Measurements from ENCODE around the gene C2orf81. TPM values are rescaled to one million over a fixed set of nuclear protein-coding genes. Genes with fewer than 3 reads are reported as not detected.

The C2orf81 gene
- total RNA-seq, 8 experiments from 2014 or later, result 1.6 to 5.8 (median 2.7) TPM

DNA sequence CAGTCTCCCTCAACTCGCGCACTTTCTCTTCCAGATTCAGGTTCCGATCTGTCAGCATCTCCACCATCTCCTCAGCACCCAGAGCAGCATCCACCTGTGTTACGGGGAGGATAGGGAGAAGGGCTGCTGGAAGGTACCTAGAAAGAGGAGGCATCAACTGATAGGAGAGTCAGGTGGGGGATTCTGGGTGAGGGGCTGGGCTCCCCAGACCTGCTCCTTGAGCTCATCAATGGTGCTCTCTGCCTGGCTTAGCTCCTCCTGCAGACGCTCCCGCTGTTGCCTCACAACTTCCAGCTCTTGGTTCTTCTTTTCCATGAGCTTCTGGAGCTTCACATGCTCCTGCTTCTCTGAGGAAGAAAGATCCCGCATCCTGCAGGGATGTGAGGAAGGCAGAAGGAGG lies 51.4 kb downstream of the C2orf81 start:
- no peak overlapping the region for H3K27ac ChIP-seq
- WGBS, 10 experiments, result 80 to 100% (median 94%) methylated on average over 1 to 6 of the region's 7 CpGs; no CpG with 5 or more reads in 3 of the 10 experiments
- peaks cover 12 to 14% of the 10 kb centered on the region in 2 donors for H3K4me1 ChIP-seq (replicated peaks in 1 of 2)
- no peak for ATAC-seq (replicated peaks in 6 of 8)
- in situ Hi-C loops (cut with MboI; ENCODE audit: low pct_unique_long_range_greater_than_20kb in 2 of 9, low sequenced_read_pairs in 9 of 9, unreplicated experiment in 9 of 9), result no loop called here
- no peak overlapping the region for H3K4me3 ChIP-seq

DNA sequence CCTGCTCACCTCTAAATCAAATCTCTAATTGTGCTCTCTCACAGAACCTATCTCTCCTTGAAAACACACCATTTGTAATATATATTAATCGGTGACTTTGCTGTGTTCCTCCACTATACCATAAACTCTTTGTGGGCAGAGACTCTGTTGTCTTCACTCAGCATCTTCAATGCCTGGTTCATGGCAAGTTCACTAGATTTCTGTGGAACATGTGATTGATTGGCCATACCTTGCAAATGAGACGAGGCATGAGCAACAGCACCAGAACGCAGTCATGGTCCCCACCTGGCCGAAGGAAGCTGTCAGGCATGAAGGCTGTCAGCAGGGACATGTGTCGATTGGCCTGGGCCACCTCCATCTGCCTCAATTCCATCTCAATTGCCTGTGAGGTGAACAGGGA lies 52.9 kb downstream of the C2orf81 start:
- no peak for ATAC-seq (replicated peaks in 6 of 8)
- in situ Hi-C loops (cut with MboI; ENCODE audit: low pct_unique_long_range_greater_than_20kb in 2 of 9, low sequenced_read_pairs in 9 of 9, unreplicated experiment in 9 of 9), result no loop called here
- Histone ChIP-seq H3K4me3 (no peak overlapping the region), H3K27ac (no peak overlapping the region), H3K4me1 (replicated peaks in 1 of 2) (peaks cover 6 to 10% of the 10 kb centered on the region in 2 donors)
- 80 to 100% (median 92%) methylated on average over 1 to 3 of the region's 5 CpGs; no CpG with 5 or more reads in 2 of the 10 experiments for WGBS, 10 experiments

DNA sequence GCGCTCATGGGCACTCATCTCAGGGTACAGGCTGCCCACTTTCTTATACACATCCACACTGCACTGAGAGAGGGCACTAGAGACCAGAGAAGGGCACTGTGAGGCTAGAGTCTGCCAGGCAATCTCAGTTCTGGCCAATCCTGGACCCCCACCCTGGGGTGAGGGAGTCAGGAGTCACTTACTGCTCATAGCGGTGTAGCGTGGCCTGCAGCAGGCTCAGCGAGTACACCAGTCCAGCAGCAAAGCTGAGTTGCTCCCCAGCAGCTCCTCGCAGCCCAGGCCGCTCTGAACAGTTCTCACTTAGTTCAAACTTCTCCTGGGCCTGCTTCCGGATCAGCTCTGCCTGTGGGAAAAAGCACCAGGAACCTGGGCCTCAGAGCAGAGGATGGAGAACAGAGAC lies 53.6 kb downstream of the C2orf81 start:
- in situ Hi-C loops (cut with MboI; ENCODE audit: low pct_unique_long_range_greater_than_20kb in 2 of 9, low sequenced_read_pairs in 9 of 9, unreplicated experiment in 9 of 9), result no loop called here
- Histone ChIP-seq H3K27ac (no peak overlapping the region), H3K4me1 (replicated peaks in 1 of 2) (peaks cover 5% of the 10 kb centered on the region in 2 donors), H3K4me3 (no peak overlapping the region)
- ATAC-seq (replicated peaks in 6 of 8), result no peak
- 94 to 100% (median 100%) methylated on average over 2 to 4 of the region's 7 CpGs; no CpG with 5 or more reads in 5 of the 10 experiments for whole genome bisulfite sequencing, 10 experiments

DNA sequence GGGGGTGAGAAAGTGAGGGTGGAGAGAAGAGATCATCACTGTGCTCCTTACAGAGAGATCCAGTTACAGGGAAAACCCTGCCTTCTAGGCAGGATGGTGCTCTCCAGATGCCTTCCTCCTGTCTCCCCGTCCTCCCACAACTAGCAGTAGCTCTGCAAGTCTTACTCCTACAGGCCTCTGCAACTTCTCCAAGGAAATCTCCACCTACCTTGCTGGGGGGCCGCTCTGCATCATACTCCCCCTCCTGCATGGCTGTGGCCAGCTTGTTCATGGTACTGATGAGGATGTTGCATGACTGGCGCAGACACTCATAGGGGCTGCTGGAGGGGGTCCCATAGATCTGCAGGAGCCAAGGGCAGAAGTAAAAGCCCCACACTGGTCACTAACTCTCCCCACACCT lies 55.4 kb downstream of the C2orf81 start:
- no peak for ATAC-seq (replicated peaks in 6 of 8)
- WGBS, 10 experiments, result 82 to 100% (median 100%) methylated on average over 1 to 2 of the region's 3 CpGs; no CpG with 5 or more reads in 5 of the 10 experiments
- in situ Hi-C loops (cut with MboI; ENCODE audit: low pct_unique_long_range_greater_than_20kb in 2 of 9, low sequenced_read_pairs in 9 of 9, unreplicated experiment in 9 of 9), result no loop called here
- Histone ChIP-seq H3K4me1 (replicated peaks in 1 of 2) (no peaks in the 10 kb centered on the region), H3K27ac (no peak overlapping the region), H3K4me3 (no peak overlapping the region)

DNA sequence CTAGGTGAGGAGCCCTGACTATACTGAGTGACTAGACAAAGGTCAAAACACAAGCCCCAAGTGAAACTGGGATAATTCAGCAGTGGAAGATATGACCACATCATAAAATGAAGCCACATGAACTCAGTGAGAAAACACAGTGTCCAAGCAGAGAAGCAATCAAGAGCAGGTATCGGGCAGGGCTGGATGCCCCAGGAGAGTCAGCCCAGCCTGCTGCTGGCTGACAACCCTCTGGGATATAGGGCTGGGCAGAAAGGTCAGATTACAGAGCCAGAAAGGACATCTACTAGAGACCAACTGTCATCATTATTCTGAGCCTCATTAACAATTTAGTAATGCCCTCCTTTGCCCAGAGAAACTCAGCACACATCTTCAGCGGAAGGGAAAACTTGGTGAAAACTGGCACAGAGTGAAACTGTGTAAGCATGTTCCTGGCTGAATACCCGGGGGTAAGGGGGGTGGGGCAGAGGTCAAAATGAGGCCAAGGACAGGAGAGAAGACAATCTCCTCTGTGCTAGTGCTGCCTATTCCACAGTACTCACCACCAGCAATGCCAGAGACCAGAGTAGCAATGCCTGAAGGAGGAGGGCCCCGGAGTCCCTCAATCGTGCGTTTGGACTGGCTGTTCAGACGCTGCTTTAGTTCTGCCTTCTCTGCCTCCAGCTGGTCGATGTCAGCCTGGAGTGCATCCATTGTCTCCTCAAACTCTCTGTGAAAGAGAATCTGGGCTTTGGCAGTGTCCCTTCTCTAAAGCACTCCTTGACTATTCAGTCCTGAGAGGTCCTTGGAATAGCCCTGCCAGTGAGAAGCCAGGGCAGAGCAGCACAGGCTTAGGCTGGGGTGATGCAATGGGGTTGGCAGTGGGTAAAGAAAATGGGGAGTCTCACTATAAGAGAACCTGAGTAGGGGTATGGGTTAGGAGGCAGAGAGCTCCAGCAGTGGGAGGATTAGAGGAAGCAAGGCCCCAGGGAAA lies 56.6 kb downstream of the C2orf81 start:
- Histone ChIP-seq H3K27ac (no peak overlapping the region), H3K4me3 (no peak overlapping the region), H3K4me1 (replicated peaks in 1 of 2) (no peaks in the 10 kb centered on the region)
- 59 to 100% (median 86%) methylated on average over 1 to 5 of the region's 8 CpGs; no CpG with 5 or more reads in 2 of the 10 experiments for WGBS, 10 experiments
- ATAC-seq (replicated peaks in 6 of 8), result no peak
- in situ Hi-C loops (cut with MboI; ENCODE audit: low pct_unique_long_range_greater_than_20kb in 2 of 9, low sequenced_read_pairs in 9 of 9, unreplicated experiment in 9 of 9), result no loop called here

Other genes starting within 250 kb of the C2orf81 start
- 10 to 100 TPM; 26.8 to 81.6 (median 50.8) TPM for gene MOB1A, start 242.7 kb downstream of the C2orf81 start, total RNA-seq
- gene MTHFD2, start 223.0 kb downstream of the C2orf81 start, total RNA-seq, result 100 to 1,000 TPM in 5 of 8 experiments, 10 to 100 TPM in 3; 46.3 to 256 (median 139) TPM
- gene SLC4A5, start 78.2 kb downstream of the C2orf81 start, total RNA-seq, result 1 to 10 TPM in 7 of 8 experiments, under 1 TPM in 1; 0.25 to 5.9 (median 2.8) TPM
- gene DCTN1, start 41.3 kb downstream of the C2orf81 start, total RNA-seq, result 100 to 1,000 TPM in 7 of 8 experiments, 10 to 100 TPM in 1; 92.7 to 205 (median 134) TPM
- gene WDR54, start 111 bp upstream of the C2orf81 start, total RNA-seq, result 10 to 100 TPM; 15.1 to 63.7 (median 49.5) TPM
- gene RTKN, start 20.3 kb upstream of the C2orf81 start, total RNA-seq, result 10 to 100 TPM in 4 of 8 experiments, 1 to 10 TPM in 4; 1.4 to 33.2 (median 9.7) TPM
- gene INO80B, start 33.5 kb upstream of the C2orf81 start, total RNA-seq, result 10 to 100 TPM; 17.6 to 51.4 (median 22.9) TPM
- 100 to 1,000 TPM in 4 of 8 experiments, 10 to 100 TPM in 4; 55.2 to 117 (median 99.8) TPM for gene WBP1, start 36.8 kb upstream of the C2orf81 start, total RNA-seq
- gene MOGS, start 43.8 kb upstream of the C2orf81 start, total RNA-seq, result 10 to 100 TPM; 30.8 to 47.6 (median 37.9) TPM
- 10 to 100 TPM; 51.1 to 83.5 (median 68.3) TPM for gene MRPL53, start 51.1 kb upstream of the C2orf81 start, total RNA-seq
- 10 to 100 TPM in 6 of 8 experiments, 1 to 10 TPM in 2; 8.0 to 32.3 (median 12.8) TPM for gene CCDC142, start 61.4 kb upstream of the C2orf81 start, total RNA-seq
- 10 to 100 TPM in 5 of 8 experiments, 1 to 10 TPM in 3; 4.0 to 23.5 (median 10.2) TPM for gene TTC31, start 61.5 kb upstream of the C2orf81 start, total RNA-seq
- gene LBX2, start 78.0 kb upstream of the C2orf81 start, total RNA-seq, result 1 to 10 TPM in 6 of 8 experiments, under 1 TPM in 2; 0.36 to 7.7 (median 1.4) TPM
- 10 to 100 TPM; 14.9 to 28.2 (median 18.4) TPM for gene PCGF1, start 86.1 kb upstream of the C2orf81 start, total RNA-seq
- gene TLX2, start 92.8 kb upstream of the C2orf81 start, total RNA-seq, result 1 to 10 TPM in 2 of 8 experiments, under 1 TPM in 5, not detected in 1; 0.05 to 1.5 (median 0.73) TPM
- 1 to 10 TPM in 1 of 8 experiments, under 1 TPM in 6, not detected in 1; 0.11 to 1.0 (median 0.31) TPM for gene DQX1, start 104.6 kb upstream of the C2orf81 start, total RNA-seq
- gene AUP1, start 108.1 kb upstream of the C2orf81 start, total RNA-seq, result 100 to 1,000 TPM in 3 of 8 experiments, 10 to 100 TPM in 5; 43.1 to 121 (median 74.7) TPM
- 10 to 100 TPM; 30.9 to 49.4 (median 39.3) TPM for gene HTRA2, start 108.3 kb upstream of the C2orf81 start, total RNA-seq
- gene LOXL3, start 132.3 kb upstream of the C2orf81 start, total RNA-seq, result 10 to 100 TPM in 2 of 8 experiments, 1 to 10 TPM in 4, under 1 TPM in 2; 0.54 to 29.3 (median 9.1) TPM
- 10 to 100 TPM in 1 of 8 experiments, 1 to 10 TPM in 7; 1.6 to 23.0 (median 6.3) TPM for gene DOK1, start 133.1 kb upstream of the C2orf81 start, total RNA-seq
- gene M1AP, start 226.7 kb upstream of the C2orf81 start, total RNA-seq, result under 1 TPM in 5 of 8 experiments, not detected in 3; 0.08 to 0.50 (median 0.22) TPM
- 10 to 100 TPM in 4 of 8 experiments, 1 to 10 TPM in 1, under 1 TPM in 3; 0.31 to 21.4 (median 10.4) TPM for gene SEMA4F, start 232.6 kb upstream of the C2orf81 start, total RNA-seq